ENCODE data around the gene TERT. TPM values are rescaled to one million over a fixed set of nuclear protein-coding genes. Genes with fewer than 3 reads are reported as not detected.

TERT gene
- total and polyA plus RNA-seq, 2 donors, result not detected

DNA sequence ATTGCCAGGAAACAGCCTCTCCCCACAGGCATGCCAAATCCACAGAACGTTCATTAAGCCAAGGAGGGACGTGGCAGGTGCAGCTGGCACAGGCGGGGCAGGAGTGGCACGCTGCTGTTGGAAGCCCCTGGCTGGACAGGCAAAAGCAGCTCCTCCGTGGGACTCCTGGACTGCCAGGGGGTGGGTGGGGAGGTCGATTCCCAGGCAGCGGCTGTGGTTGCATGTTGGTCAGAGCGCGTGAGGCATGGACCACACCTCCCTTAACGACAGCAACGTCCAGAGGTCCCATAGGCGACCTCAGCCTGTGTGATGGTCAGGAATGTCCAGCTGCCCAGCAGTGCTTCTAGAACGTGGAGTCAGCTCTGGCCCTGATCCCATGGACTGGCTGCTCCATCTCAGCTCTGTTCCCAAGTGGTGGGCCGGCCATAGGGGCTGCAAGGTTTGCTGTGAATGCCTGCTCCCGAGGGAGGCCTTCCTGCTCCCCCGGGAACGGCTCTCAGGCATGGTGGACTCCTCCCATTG lies 86.6 kb downstream of the TERT start:
- no peaks in the 10 kb centered on the region for H3K36me3 ChIP-seq (ENCODE audit: insufficient read depth)
- no peak overlapping the region for H3K27ac ChIP-seq (ENCODE audit: low read depth)
- H3K4me1 ChIP-seq (ENCODE audit: insufficient read depth), result no peaks in the 10 kb centered on the region
- WGBS, result 69% methylated on average over 17 of the region's 17 CpGs
- no peak overlapping the region for H3K4me3 ChIP-seq (ENCODE audit: low read depth, low read length)
- no peak for DNase-seq (ENCODE audit: extremely low spot score)

DNA sequence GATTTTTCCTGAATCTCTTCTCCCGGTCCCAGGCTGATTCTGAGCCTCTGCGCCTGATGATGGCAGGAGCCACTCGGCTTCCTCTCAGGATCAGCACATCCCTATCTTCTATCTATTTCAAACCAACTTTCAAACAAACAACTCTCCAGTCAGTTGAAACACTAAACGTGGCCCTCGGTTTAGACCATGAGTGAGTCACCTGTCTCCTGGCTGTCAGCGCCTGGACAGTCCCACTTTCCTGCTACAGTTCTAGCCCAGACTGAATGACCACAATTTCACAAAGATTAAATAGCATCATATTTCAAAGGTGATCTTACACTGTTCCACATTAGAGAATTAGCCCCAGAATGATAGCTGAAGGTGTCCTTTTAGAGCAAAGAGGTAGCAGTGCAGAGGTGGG lies 87.3 kb downstream of the TERT start:
- Histone ChIP-seq H3K27ac (ENCODE audit: low read depth) (no peak overlapping the region), H3K36me3 (ENCODE audit: insufficient read depth) (no peaks in the 10 kb centered on the region), H3K4me3 (ENCODE audit: low read depth, low read length) (no peak overlapping the region), H3K4me1 (ENCODE audit: insufficient read depth) (no peaks in the 10 kb centered on the region)
- 64% methylated on average over 6 of the region's 6 CpGs for WGBS
- no peak for DNase-seq (ENCODE audit: extremely low spot score)

DNA sequence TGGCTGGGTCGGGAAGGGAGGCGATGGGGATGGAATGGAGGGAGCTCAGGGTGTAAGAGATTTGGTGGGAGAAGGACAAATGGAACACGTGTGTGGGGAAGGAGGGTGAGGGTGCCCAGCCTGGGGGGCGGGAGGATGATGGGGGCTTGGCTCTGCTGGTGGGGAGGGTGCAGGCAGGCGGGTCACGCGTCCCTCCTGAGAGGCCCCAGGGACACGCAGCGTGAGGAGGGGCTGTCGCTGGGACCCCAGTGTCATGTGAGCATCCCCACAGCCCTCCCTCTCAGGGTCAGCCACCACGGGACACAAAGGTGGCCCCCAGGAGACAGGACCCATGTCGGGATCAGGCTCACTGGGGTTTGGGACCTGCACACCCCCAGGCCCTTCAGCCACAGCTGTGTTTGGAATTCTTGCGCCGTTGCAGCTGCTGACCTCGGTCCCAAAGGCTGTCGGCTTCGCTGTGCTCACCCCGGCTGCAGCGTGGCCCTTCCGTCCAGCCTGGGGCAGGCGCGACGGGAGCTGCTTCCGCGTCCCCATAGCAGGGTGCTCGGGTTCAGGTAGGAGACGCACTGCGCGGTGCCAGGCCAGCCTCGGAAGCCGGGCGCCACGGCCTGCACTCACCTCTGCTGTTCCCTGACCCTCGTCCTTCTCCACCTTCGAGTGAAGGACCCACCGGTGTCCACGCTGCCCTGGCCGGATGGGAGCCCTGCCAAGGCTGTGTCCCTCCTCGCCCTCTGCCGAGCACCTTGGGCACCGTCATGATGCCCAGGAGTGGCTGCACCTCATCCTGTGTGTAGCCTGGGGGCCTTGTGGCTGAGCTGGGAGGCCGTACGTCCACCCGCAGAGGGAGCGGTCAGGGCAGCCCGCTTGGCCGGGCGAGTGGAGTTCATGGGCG lies 88.1 kb downstream of the TERT start:
- no peak overlapping the region for H3K4me3 ChIP-seq (ENCODE audit: low read depth, low read length)
- 75% methylated on average over 49 of the region's 49 CpGs for WGBS
- no peaks in the 10 kb centered on the region for H3K36me3 ChIP-seq (ENCODE audit: insufficient read depth)
- H3K27ac ChIP-seq (ENCODE audit: low read depth), result no peak overlapping the region
- DNase-seq (ENCODE audit: extremely low spot score), result no peak
- H3K4me1 ChIP-seq (ENCODE audit: insufficient read depth), result no peaks in the 10 kb centered on the region

DNA sequence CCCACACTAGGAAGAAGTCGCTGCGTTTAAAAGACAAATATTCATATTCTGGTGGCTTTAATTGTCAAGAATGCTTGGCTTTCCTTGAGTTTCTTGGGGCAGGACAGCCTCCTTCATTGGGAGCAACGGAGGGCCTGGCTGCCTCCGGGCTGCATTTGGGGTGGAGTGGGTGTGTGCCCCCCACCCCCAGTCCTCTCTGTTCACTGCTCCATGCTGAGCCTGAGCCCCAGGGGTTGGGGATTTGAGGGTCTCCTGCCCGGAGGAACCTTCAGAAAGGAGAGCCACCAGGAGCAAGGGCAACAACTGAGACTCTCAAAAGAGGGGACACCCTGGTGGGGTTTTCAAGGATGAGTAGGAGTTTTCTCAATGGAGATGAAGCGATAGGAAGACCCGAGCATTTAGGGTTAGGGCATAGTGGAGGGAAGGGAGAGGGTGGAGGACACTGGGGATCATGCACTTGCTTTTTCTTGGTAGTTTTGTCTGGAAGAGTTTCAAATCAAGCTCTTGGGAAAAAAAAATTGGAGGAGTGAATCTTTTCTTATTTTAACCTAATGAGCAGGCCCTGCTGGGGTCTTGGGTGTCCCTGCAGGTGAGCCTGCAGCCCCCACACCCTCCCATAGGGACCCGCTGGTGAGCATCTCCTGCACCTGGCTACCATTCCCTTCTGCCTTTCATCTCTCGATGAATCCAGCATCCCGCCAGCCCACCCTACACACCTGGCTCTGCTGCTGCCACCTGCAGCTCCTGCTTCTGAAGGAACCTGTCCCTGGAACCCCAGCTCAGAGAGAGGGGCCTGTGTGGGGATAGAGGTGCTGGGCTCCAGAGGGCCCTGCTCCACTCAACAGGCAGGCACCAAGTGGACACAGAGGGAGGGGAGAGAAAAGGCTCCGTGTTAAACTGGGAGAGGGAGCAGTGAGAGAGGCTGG lies 89.3 kb downstream of the TERT start:
- no peaks in the 10 kb centered on the region for H3K4me1 ChIP-seq (ENCODE audit: insufficient read depth)
- H3K4me3 ChIP-seq (ENCODE audit: low read depth, low read length), result no peak overlapping the region
- DNase-seq (ENCODE audit: extremely low spot score), result no peak
- WGBS, result 67% methylated on average over 11 of the region's 11 CpGs
- no peak overlapping the region for H3K27ac ChIP-seq (ENCODE audit: low read depth)
- no peaks in the 10 kb centered on the region for H3K36me3 ChIP-seq (ENCODE audit: insufficient read depth)

DNA sequence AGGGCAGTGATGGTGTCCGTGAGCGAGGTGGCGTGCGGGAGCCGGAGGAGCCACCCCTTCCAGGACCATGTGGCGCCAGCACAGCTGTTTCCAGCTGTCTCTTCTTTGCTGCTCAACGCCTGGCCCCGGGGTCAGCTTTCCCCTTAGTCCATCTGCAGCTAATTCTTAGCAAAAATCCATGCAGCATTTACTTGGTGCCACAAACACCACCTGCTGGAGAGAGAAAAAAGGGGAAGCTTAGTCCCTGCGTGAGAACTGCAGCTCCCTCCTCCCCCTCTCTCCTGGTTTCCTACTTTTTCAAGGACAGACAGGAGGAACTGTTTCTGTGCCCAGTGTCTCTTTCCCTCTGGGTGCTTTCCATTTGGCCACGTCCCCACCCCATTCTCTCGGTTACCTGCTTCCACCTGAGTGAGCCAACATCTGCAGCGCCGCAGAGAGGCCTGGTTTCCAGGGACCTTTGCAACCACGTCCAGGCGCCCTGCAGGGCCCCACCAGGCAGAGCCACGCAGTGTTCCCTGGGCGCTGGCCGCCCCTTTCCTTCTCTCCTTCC lies 90.1 kb downstream of the TERT start:
- 20% methylated on average over 18 of the region's 18 CpGs for WGBS
- no peak overlapping the region for H3K4me3 ChIP-seq (ENCODE audit: low read depth, low read length)
- H3K27ac ChIP-seq (ENCODE audit: low read depth), result no peak overlapping the region
- peak; percentile 31 for DNase-seq (ENCODE audit: extremely low spot score)
- H3K36me3 ChIP-seq (ENCODE audit: insufficient read depth), result no peaks in the 10 kb centered on the region
- no peaks in the 10 kb centered on the region for H3K4me1 ChIP-seq (ENCODE audit: insufficient read depth)

DNA sequence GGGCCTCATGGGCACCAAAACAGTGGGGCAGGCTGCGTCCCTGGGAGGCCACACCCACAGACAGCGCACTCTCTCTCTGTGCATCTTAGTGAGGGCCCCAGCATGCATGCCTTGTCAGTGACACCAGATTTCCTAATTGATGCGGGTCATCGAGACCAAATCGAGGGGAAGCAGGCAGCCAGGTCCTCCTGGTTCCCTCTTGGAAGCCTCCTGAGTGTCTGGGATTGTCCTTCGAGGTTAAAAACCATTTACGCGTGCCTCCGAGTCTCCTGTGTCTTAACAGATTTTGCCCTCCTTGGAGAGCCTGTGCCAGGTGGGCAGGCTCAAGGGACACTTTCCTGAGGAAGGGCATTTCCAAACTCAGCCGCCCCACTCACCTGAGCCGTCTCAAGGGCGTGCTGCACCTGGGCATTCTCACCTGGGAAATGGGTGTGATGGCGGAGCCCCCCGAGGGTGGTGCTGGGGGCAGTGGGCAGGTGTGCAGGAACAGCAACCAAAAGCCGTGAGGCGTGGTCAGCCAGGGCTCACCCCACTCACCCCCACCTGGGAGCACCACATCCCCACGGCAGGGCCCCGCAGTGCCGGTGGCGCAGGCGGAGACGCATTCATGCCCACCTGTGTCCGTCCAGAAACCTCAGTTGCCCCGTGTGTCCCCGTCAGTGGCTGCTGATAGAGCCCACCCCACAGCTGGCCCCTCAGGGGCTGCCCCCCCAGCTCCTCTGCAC lies 90.7 kb downstream of the TERT start:
- no peak for DNase-seq (ENCODE audit: extremely low spot score)
- H3K27ac ChIP-seq (ENCODE audit: low read depth), result no peak overlapping the region
- no peaks in the 10 kb centered on the region for H3K4me1 ChIP-seq (ENCODE audit: insufficient read depth)
- H3K4me3 ChIP-seq (ENCODE audit: low read depth, low read length), result no peak overlapping the region
- 73% methylated on average over 25 of the region's 25 CpGs for WGBS
- H3K36me3 ChIP-seq (ENCODE audit: insufficient read depth), result no peaks in the 10 kb centered on the region

DNA sequence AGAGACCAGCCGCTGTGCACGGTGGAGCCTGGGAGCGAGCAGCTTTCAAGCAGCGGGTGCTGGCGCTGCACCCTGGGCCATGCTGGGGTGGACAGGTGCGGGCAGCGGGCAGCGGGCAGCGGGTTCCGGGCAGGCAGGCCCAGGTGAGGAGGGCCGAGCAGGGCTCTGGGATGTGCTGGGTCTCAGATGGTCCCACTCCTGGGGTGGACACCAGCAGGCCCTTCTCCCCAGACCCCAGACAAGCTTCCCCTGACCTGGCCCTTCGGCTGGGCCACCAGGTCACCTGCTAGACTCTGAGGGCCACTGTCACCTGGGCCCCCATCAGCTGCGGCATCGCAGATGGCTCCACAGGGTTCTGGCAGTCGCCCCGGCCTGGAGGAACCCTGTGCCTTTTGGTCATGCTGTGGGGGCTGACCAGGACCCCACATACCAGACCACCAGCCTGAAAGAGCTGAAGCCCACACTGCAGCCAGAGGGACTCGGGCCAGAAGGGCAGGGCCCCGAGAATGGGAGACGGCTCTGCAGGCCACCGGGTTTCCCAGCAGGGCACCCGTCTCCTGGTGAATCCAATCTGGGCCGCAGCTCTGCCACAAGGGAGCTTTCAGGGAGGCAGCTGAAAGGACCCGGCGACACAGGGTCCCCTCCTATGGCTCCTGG lies 91.4 kb downstream of the TERT start:
- no peaks in the 10 kb centered on the region for H3K4me1 ChIP-seq (ENCODE audit: insufficient read depth)
- 84% methylated on average over 24 of the region's 24 CpGs for WGBS
- H3K27ac ChIP-seq (ENCODE audit: low read depth), result no peak overlapping the region
- H3K36me3 ChIP-seq (ENCODE audit: insufficient read depth), result no peaks in the 10 kb centered on the region
- no peak for DNase-seq (ENCODE audit: extremely low spot score)
- no peak overlapping the region for H3K4me3 ChIP-seq (ENCODE audit: low read depth, low read length)

Small RNAs within 50 kb of the gene (small RNA-seq; reads per million reads assigned to genes)
- not detected for gene MIR4457

Other genes with a start within 250 kb of the TERT start
- gene SLC12A7, start 183.0 kb downstream of the TERT start, total RNA-seq, result 10.2 TPM
- 23.8 TPM for gene SLC12A7, start 183.0 kb downstream of the TERT start, polyA plus RNA-seq
- not detected for gene SLC6A19, start 93.5 kb downstream of the TERT start, total RNA-seq
- not detected for gene SLC6A19, start 93.5 kb downstream of the TERT start, polyA plus RNA-seq
- not detected for gene SLC6A18, start 69.7 kb downstream of the TERT start, total RNA-seq
- not detected for gene SLC6A18, start 69.7 kb downstream of the TERT start, polyA plus RNA-seq
- gene CLPTM1L, start 50.0 kb upstream of the TERT start, total RNA-seq, result 72.8 TPM
- gene CLPTM1L, start 50.0 kb upstream of the TERT start, polyA plus RNA-seq, result 85.3 TPM
- not detected for gene SLC6A3, start 150.4 kb upstream of the TERT start, total RNA-seq
- 0.77 TPM for gene SLC6A3, start 150.4 kb upstream of the TERT start, polyA plus RNA-seq
- gene LPCAT1, start 228.9 kb upstream of the TERT start, total RNA-seq, result 31.4 TPM
- 32.9 TPM for gene LPCAT1, start 228.9 kb upstream of the TERT start, polyA plus RNA-seq

Data from urinary bladder (tissue), 4 donors.